HG03575 (cell line): Measurements from ENCODE around the gene KCNH5.
"Not testable (repeated sequence)": the region's sequence is repeated elsewhere in the genome, so short reads cannot be mapped to it uniquely, and the experiment has no call there.

ENCODE experiments used
- ATAC-seq: cut with Tn5 transposase; IDR thresholded peaks from one replicate; pipeline ENCODE4 v1.9.1; 2021; ENCODE audit not compliant: unreplicated experiment, insufficient number of reproducible peaks, low FRiP score; ENCODE audit errors: extremely low read depth

Gene KCNH5

GRCh38 chr14:62781328-62781727 is 263.9 kb downstream of the KCNH5 start:
- not testable (repeated sequence) for ATAC-seq

DNA sequence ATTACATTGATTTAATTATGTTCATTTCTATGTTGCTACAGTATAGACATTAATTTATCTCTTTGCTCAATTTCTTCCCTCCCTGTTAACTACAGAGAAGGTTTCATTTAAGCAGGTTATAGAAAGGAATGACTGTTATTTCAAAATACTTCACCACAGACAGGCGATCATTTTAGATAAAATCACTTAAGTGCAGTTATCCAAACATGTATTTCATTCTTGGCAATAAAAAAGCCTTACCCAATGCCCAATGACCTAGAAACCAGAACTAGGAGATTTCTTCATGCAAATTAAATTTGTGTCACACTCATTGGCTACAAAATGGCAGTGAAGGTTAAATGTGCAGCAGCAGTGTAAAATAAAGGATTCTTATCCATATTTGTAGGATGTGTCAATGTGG is 266.4 kb downstream of the KCNH5 start:
- ATAC-seq = no peak

DNA sequence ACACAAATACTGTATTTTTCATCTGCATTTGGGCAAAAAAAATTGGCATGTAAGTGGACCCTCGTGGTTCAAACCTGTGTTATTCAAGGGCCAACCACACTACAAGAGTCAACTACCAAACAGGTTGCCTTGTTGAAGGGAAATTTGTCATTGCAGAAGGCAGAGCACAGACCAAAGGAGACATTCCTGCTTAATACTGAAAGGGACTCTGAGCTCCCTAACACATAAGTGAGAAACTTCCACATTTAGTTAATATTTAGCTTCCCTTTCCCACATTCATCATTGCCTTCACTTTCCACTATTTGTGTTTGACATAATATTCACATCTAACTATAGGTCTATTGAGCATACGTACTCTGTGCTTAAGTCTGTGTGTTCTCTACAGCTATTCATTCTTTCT is 266.9 kb downstream of the KCNH5 start:
- ATAC-seq = no peak

DNA sequence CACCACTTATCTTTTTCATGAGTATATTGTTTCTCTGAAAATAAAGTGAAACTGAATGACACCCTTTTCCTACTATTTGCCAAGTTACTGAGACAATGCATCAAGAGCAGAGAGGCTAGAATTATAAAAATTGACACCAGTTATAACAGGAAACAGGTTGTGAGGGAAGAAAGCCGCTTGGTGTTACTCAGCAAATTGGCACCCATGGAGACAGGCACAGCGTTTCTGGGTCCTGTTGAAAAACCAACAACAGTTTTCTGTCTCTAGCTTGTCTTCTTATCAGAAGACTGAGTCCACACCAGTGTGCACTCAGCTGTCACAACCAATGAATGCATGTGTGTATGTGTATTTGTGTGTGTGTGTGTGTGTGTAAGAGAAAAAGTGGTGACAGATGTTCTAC is 267.7 kb downstream of the KCNH5 start:
- no peak for ATAC-seq

DNA sequence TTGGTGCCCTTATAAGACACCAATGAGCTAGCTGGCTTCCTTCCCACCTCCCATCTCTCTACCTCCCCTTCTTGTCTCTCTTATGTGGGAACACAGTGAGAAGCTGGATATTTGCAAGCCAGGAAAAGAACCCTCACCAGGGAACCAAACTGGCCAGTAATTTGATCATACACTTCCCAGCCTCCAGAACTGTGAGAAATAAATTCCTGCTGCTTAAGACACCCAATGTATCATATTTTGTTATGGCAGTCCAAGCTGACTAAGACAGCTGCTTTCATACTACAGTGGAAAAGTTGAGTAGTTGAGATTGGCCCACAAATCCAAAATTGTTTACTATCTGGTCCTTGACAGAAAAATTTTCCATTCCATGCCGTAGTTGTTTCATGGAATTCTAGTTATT is 269.0 kb downstream of the KCNH5 start:
- ATAC-seq = no peak

GRCh38 chr14:62768753-62769152 is 276.5 kb downstream of the KCNH5 start:
- ATAC-seq = no peak

DNA sequence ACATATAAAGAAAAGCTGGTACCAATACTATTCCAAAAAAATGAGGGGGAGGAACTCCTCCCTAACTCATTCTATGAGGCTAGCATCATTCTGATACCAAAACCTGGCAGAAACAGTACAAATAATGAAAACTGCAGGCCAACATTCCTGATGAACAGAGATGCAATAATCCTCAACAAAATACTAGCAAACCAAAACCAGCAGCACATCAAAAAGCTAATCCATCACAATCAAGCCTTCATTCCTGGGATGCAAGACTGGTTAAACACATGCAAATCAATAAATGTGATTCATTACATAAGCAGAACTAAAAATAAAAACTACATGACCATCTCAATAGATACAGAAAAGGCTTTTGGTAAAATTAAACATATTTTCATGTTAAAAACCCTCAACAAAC is 281.3 kb downstream of the KCNH5 start:
- ATAC-seq = no peak

DNA sequence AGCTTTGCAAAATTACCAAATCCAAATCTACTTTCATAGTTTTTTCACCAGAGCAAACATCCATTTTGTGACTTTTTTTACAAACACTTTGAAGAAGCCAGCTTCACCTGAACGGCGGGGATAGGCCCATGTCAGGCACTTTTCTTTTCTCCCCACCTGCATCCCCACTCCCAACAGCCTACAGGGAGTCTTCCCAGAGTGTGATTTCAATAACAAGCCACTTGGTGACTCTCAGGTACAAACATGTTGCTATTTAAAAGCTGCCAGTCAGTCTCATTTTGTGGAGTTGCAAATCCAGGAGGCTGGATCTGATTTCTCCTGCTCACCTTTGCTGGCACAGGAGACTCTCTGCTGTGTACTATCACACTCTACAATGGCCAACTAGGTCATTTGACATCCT is 285.5 kb downstream of the KCNH5 start:
- no peak for ATAC-seq

- not testable (repeated sequence) for ATAC-seq
Measured at GRCh38 chr14:62746881-62747280, 298.4 kb downstream of the KCNH5 start.

- ATAC-seq = no peak
Measured at GRCh38 chr14:62745496-62745895, 299.8 kb downstream of the KCNH5 start.

- no peak for ATAC-seq
Measured at GRCh38 chr14:62743560-62743959, 301.7 kb downstream of the KCNH5 start.

DNA sequence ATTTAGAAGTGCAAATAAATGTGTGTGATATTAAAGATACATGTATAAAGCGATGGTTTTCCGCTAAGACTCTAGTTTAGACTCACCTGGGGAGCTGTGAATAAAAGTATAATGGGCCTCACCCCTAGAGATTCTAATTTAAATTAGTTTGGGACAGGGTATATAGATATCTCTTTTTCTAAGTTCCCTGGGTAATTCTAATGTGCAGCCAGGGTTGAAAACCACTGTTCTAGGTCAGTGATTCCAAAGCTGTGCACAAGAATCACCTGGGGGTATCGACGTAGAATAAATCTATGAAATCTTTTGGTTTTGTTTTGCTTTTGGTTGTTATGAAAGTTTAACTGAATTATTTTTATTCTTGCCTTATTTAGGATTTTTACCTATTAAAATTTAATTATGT is 302.1 kb downstream of the KCNH5 start:
- ATAC-seq = no peak

- ATAC-seq = no peak
Measured at GRCh38 chr14:62739647-62740046, 305.6 kb downstream of the KCNH5 start.

DNA sequence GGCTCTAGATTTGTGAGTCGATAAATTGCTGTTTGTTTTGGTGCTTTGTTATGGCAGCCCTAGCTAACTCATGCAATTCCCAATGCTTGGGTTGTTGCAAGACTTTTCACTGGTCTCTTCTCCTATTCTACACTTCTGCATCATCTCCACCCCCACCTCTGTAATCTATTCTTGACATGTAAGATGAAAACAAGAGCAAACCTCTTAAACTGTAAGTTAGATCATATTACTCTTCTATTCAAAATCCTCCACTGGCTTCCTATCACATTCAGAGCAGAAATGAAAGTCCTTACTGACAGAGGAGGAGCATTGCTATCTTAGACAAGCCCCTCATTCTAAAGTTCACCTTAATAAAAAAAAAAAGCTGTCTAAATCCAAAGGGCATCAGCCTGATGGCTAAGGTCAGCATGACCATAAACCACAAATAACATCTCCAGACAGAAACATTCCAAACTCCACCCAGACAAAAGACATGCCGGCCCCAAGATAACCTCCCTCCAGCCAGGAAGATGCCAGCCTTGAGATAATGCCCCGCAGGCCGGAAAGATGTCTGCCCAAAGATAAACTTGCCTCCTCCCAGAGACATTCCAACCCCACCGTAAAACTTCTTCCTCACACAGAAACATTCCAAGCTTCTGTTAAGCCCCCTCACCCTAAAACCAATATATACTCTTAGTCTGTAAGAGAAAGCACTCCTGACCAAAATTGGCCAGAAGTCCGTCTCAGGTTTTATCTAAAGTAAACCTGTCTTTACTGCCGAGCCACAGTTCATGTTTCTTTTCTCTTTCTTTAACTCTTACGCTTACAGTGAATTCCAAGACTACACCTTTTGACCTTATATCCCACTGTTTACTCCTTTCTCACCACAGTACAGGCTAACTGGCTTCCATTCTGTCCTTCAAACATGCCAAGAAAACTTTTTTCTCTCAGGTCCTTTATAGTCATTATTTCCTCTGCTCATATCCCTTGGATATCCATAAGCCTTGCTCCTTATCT is 308.9 kb downstream of the KCNH5 start:
- no peak for ATAC-seq

DNA sequence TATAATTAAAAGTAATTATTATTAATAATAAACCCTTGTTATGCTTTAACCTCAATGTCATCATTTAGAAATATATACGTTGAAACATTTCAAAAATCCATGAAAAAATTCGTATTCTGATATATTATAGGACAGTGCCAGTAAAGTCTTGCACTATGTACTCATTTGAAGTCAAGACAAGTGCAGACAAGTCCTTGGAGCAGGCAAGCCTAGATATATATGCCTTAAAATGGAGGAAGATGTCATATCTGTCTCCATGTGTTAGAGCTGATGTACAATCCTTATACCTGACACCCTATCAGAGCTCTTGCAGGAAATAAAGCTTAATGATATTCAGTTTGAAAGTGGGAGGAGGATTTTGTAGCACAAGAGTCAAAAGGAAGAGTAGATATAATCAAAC is 310.4 kb downstream of the KCNH5 start:
- ATAC-seq = no peak

- ATAC-seq = no peak
Measured at GRCh38 chr14:62722406-62722805, 322.9 kb downstream of the KCNH5 start.

DNA sequence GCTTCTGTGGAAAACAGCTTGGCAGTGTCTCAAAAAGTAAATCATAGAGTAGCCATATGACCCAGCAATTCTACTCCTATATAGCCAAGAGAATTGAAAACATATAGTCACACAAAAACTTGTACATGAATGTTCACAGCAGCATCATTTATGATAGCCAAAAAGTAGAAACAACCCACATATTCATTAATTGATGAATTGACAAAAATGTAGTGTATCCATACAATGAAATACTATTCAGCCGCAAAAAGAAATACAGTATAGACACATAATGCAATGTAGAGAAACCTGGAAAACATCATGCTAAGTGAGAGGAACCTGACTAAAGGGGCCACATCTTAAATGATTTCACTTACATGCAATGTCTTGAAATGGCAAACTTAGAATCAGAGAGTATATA is 326.6 kb downstream of the KCNH5 start:
- ATAC-seq = no peak

DNA sequence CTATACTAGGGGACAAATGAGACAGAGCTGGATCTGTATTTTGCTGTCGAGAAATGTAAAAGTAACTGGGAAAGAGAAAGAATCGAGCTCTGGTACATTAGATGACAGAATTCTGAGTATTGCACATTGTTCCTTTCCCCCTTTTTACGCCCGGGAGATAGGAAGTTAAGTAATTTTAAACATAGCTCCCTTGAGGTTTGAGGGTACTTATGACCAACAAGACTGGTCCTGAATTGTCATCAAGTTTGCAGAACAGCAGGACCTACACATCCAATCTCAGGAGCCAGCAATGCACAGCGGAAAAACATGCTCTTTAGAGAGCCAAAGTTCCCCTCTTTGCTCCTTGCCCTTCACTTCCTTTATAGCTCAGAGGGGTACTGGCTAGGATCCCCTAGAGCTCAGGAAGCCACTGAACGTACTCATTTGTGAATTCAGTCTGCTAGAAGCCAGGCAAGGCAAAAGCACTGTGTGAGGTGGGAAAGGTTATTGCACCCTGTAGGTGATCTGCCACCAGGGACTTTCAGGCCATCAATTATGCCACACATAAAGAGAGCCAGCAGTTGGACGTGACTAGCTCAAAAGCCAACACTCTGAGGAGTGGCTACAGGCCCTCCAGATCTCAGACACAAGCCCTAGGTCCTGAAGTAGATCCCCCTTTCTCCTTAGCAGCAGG is 333.8 kb downstream of the KCNH5 start:
- ATAC-seq = no peak

- ATAC-seq = no peak
Measured at GRCh38 chr14:62710811-62711210, 334.4 kb downstream of the KCNH5 start.

- no peak for ATAC-seq
Measured at GRCh38 chr14:62709773-62710172, 335.5 kb downstream of the KCNH5 start.
